Small intestine (tissue), 7 donors: Measurements from ENCODE around the gene NKD1. TPM values are rescaled to one million over a fixed set of nuclear protein-coding genes. Genes with fewer than 3 reads are reported as not detected.

ENCODE experiments used
- DNase-seq, 2 donors: peaks; one replicate each; pipeline versions ENCODE4 v3.0.0 to v3.0.0-alpha.2; 2013
- FAIRE-seq: peaks from 2 replicates; lab custom pipeline; 2012; peaks lifted over from hg19 to GRCh38; lab: Jason Lieb, UNC
- H3K27ac ChIP-seq, 3 donors: one replicate each; pipeline ENCODE4 v1.5.1; 2013; ENCODE audit warnings: low read length in 2 of 3, mild to moderate bottlenecking in 2 of 3, control low read depth in 1 of 3, inconsistent platforms in 1 of 3, low read depth in 1 of 3, moderate library complexity in 1 of 3
- H3K27me3 ChIP-seq, 3 donors: one replicate each; pipeline ENCODE4 v1.6.1; 2013; ENCODE audit warnings: low read length in 3 of 3, inconsistent platforms in 1 of 3; ENCODE audit not compliant: control insufficient read depth in 3 of 3, insufficient read depth in 3 of 3
- H3K36me3 ChIP-seq, 3 donors: one replicate each; pipeline ENCODE4 v1.6.1; 2013; ENCODE audit warnings: low read length in 3 of 3, inconsistent platforms in 1 of 3, low read depth in 1 of 3, mild to moderate bottlenecking in 1 of 3, moderate library complexity in 1 of 3; ENCODE audit not compliant: control insufficient read depth in 3 of 3, insufficient read depth in 2 of 3
- H3K4me1 ChIP-seq, 3 donors: one replicate each; pipeline ENCODE4 v1.6.1; 2013; ENCODE audit warnings: low read length in 2 of 3, inconsistent platforms in 1 of 3, low read depth in 1 of 3, mild to moderate bottlenecking in 1 of 3, moderate library complexity in 1 of 3; ENCODE audit not compliant: control insufficient read depth in 3 of 3, insufficient read depth in 2 of 3
- H3K4me3 ChIP-seq, 3 donors: one replicate each; pipeline ENCODE4 v1.5.1; 2013; ENCODE audit warnings: low read length in 3 of 3, control low read depth in 1 of 3, inconsistent platforms in 1 of 3, low read depth in 1 of 3, mild to moderate bottlenecking in 1 of 3, moderate library complexity in 1 of 3
- H3K9me3 ChIP-seq, 2 donors: one replicate each; pipeline ENCODE4 v1.6.1; 2013; ENCODE audit warnings: low read depth in 1 of 2, low read length in 1 of 2; ENCODE audit not compliant: control insufficient read depth in 2 of 2, insufficient read depth in 1 of 2
- WGBS, 3 donors: extraction: QIAGEN DNeasy Blood & Tissue Kit; methylation state at CpG; one replicate each; pipeline ENCODE4 v1.1.7; 2013; 5-methylcytosine and 5-hydroxymethylcytosine counted together
- polyA plus RNA-seq, 4 donors: library from polyadenylated mRNA; stranded (reverse) in 3 of 4; unstranded in 1 of 4; fragments of 200-250 nt in 3 of 4; fragments of 120-200 nt in 1 of 4; gene quantifications; one replicate each; pipeline versions ENCODE4 v1.2.1 to v1.2.3, GENCODE V29; 2013
- donor health status: healthy with polysubstance abuse.
- donor health status: control.
- donor health status: control.
- donor health status: Bipolar disorder and iron deficiency.
- donor health status: healthy.

NKD1 gene
- polyA plus RNA-seq, 4 donors, result 0.22 to 2.9 (median 1.3) TPM

- Histone ChIP-seq H3K4me1 (no peaks in the 10 kb centered on the region), H3K36me3 (peaks cover 0 to 14% (median 0%) of the 10 kb centered on the region in 3 donors), H3K27me3 (no peaks in the 10 kb centered on the region), H3K27ac (no peak overlapping the region), H3K9me3 (no peaks in the 10 kb centered on the region), H3K4me3 (no peak overlapping the region)
- 86 to 92% (median 90%) methylated on average over 16 of the region's 16 CpGs for WGBS, 3 donors
- no peak for DNase-seq
- no peak for FAIRE-seq
These were observed 74.6 kb downstream of the NKD1 start for GRCh38 chr16:50622643-50623369.

- H3K4me3 ChIP-seq, result no peak overlapping the region
- no peak overlapping the region for H3K27ac ChIP-seq
- DNase-seq, result no peak
- H3K9me3 ChIP-seq, result no peaks in the 10 kb centered on the region
- peaks cover 0 to 8% (median 0%) of the 10 kb centered on the region in 3 donors for H3K36me3 ChIP-seq
- H3K27me3 ChIP-seq, result no peaks in the 10 kb centered on the region
- FAIRE-seq, result no peak
- 36 to 62% (median 53%) methylated on average over 8 of the region's 8 CpGs for WGBS, 3 donors
- no peaks in the 10 kb centered on the region for H3K4me1 ChIP-seq
These were observed 76.3 kb downstream of the NKD1 start for GRCh38 chr16:50624449-50624970.

GRCh38 chr16:50625374-50625773 is 77.2 kb downstream of the NKD1 start:
- Histone ChIP-seq H3K9me3 (no peaks in the 10 kb centered on the region), H3K36me3 (peaks cover 0 to 12% (median 0%) of the 10 kb centered on the region in 3 donors), H3K27ac (no peak overlapping the region), H3K4me1 (no peaks in the 10 kb centered on the region), H3K4me3 (no peak overlapping the region), H3K27me3 (no peaks in the 10 kb centered on the region)
- FAIRE-seq, result no peak
- no peak for DNase-seq
- WGBS, 3 donors, result 75 to 93% (median 84%) methylated on average over 9 to 12 of the region's 12 CpGs

GRCh38 chr16:50626868-50627267 is 78.7 kb downstream of the NKD1 start:
- H3K27ac ChIP-seq, result peak overlapping the region in 1 of 3 donors; percentile 18
- FAIRE-seq, result no peak

GRCh38 chr16:50627419-50627818 is 79.2 kb downstream of the NKD1 start:
- Histone ChIP-seq H3K4me1 (no peaks in the 10 kb centered on the region), H3K27me3 (no peaks in the 10 kb centered on the region), H3K9me3 (no peaks in the 10 kb centered on the region), H3K36me3 (peaks cover 0 to 18% (median 0%) of the 10 kb centered on the region in 3 donors), H3K4me3 (no peak overlapping the region), H3K27ac (peak overlapping the region in 1 of 3 donors; percentile 18)
- WGBS, 3 donors, result 28 to 36% (median 30%) methylated on average over 9 to 10 of the region's 10 CpGs
- no peak for FAIRE-seq
- DNase-seq, result peak in 1 of 2 donors; percentile 23

More at GRCh38 chr16:50626868-50627267, 78.7 kb downstream of the NKD1 start:
- Histone ChIP-seq H3K9me3 (no peaks in the 10 kb centered on the region), H3K36me3 (peaks cover 0 to 15% (median 0%) of the 10 kb centered on the region in 3 donors), H3K27me3 (no peaks in the 10 kb centered on the region), H3K4me3 (no peak overlapping the region), H3K4me1 (no peaks in the 10 kb centered on the region)
- DNase-seq, result no peak
- WGBS, 3 donors, result 55 to 61% (median 58%) methylated on average over 4 of the region's 4 CpGs

- DNase-seq (no peak), FAIRE-seq (no peak)
- Histone ChIP-seq H3K4me3 (no peak overlapping the region), H3K27me3 (no peaks in the 10 kb centered on the region), H3K4me1 (no peaks in the 10 kb centered on the region), H3K36me3 (peaks cover 0 to 18% (median 0%) of the 10 kb centered on the region in 3 donors), H3K9me3 (no peaks in the 10 kb centered on the region), H3K27ac (no peak overlapping the region)
- WGBS, 3 donors, result 93 to 96% (median 95%) methylated on average over 9 of the region's 9 CpGs
These were observed 80.1 kb downstream of the NKD1 start for GRCh38 chr16:50628156-50628802.

GRCh38 chr16:50629334-50629733 is 81.1 kb downstream of the NKD1 start:
- peaks cover 0 to 18% (median 0%) of the 10 kb centered on the region in 3 donors for H3K36me3 ChIP-seq
- H3K9me3 ChIP-seq, result no peaks in the 10 kb centered on the region
- 79 to 84% (median 81%) methylated on average over 4 of the region's 4 CpGs for WGBS, 3 donors
- H3K27ac ChIP-seq, result no peak overlapping the region
- H3K4me3 ChIP-seq, result no peak overlapping the region
- DNase-seq (no peak), FAIRE-seq (no peak)
- H3K4me1 ChIP-seq, result no peaks in the 10 kb centered on the region
- no peaks in the 10 kb centered on the region for H3K27me3 ChIP-seq

- WGBS, 3 donors, result 92 to 96% (median 93%) methylated on average over 11 of the region's 11 CpGs
- Histone ChIP-seq H3K27ac (no peak overlapping the region), H3K4me3 (no peak overlapping the region), H3K27me3 (no peaks in the 10 kb centered on the region), H3K36me3 (peaks cover 0 to 16% (median 0%) of the 10 kb centered on the region in 3 donors), H3K9me3 (no peaks in the 10 kb centered on the region), H3K4me1 (no peaks in the 10 kb centered on the region)
- FAIRE-seq (no peak), DNase-seq (no peak)
These were observed 82.3 kb downstream of the NKD1 start for GRCh38 chr16:50630394-50631020.
